Measurements from ENCODE around the gene TAS2R38.

Gene TAS2R38

GRCh38 chr7:141978351-141978750 is 4.8 kb upstream of the TAS2R38 start:
- DNase-seq (ENCODE audit: extremely low spot score, insufficient read length, low read depth): no peak
- no peak for FAIRE-seq

GRCh38 chr7:141976524-141977245 is 3.1 kb upstream of the TAS2R38 start:
- DNase-seq (ENCODE audit: extremely low spot score, insufficient read length, low read depth) (no peak), FAIRE-seq (no peak)

GRCh38 chr7:141975806-141976523 is 2.4 kb upstream of the TAS2R38 start:
- FAIRE-seq: peak; percentile 64
- DNase-seq (ENCODE audit: extremely low spot score, insufficient read length, low read depth): peak; percentile 28

DNA sequence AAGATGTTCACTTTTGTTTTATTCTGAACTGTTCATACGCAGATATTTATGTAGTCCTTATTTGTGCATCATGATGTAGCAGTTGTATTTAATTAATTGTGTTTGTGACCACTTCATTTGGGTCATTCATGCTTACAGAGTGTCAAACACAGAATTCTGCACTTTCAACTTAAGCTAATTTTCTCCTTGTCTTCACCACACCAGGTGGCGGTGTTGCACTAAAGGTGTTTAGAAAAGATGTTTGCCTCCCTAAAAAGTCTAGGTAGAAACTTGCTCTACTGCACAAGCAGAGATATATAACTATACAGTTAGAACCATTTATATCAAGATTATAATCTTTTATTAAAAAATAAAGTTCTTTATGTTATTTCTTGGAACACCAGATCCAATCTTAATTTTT is 1.3 kb upstream of the TAS2R38 start:
- FAIRE-seq (no peak), DNase-seq (ENCODE audit: extremely low spot score, insufficient read length, low read depth) (no peak)

GRCh38 chr7:141960687-141961422 is 12.7 kb downstream of the TAS2R38 start:
- DNase-seq (ENCODE audit: extremely low spot score, insufficient read length, low read depth): no peak
- peak; percentile 18 for FAIRE-seq

DNA sequence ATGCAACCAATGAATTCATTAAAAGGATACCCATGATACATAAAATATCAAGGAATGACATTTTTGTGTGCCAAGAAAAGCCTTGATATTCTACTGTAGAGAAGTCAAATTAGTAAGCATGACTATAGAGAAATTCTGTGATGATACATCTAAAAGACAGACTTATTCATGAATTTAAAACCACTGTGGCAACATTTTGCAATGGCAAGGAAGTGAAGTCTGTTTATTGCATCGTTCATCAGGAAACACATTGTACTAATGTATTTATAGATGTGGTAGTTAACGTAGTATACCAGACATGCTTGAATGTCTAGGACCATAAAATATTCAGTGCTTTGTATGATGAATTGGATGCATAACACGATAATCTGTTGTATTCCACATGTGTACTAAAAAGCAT is 17.5 kb downstream of the TAS2R38 start:
- FAIRE-seq (no peak), DNase-seq (ENCODE audit: extremely low spot score, insufficient read length, low read depth) (no peak)

GRCh38 chr7:141954334-141954733 is 19.2 kb downstream of the TAS2R38 start:
- DNase-seq (ENCODE audit: extremely low spot score, insufficient read length, low read depth) (no peak), FAIRE-seq (no peak)

DNA sequence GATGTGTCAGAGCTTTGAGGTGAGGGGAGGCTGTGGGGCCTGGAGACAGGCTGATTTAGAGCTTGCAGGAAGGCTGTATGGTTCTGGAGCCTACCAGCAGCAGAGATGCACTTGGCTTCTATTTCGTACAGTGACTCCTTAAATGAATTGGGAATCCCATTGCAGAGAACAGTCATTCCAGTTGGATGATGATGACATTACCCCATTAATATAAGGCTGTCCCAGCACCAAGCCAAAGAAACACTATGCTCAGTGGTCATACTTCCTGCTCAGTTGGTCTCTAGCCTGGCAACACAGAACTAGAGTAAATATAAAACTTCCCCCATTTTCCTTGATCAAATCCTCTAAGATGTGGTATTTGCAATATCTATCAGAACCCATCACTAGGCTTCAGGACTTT is 21.1 kb downstream of the TAS2R38 start:
- no peak for DNase-seq (ENCODE audit: extremely low spot score, insufficient read length, low read depth)

DNA sequence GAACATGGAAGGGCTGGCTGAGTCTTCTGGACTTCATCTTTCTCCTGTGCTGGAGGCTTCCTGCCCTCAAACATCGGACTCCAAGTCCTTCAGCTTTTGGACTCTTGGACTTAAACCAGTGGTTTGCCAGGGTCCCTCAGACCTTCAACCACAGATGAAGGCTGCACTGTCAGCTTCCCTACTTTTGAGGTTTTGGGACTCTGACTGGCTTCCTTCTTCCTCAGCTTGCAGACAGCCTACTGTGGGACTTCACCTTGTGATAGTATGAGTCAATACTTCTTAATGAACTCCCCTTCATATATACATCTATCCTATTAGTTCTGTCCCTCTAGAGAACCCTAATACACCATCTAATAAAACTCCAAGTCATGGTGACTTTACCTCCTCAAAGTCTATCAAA is 22.8 kb downstream of the TAS2R38 start:
- DNase-seq (ENCODE audit: extremely low spot score, insufficient read length, low read depth) (no peak), FAIRE-seq (no peak)

More for the DNA sequence above, 21.1 kb downstream of the TAS2R38 start:
- FAIRE-seq: no peak

DNA sequence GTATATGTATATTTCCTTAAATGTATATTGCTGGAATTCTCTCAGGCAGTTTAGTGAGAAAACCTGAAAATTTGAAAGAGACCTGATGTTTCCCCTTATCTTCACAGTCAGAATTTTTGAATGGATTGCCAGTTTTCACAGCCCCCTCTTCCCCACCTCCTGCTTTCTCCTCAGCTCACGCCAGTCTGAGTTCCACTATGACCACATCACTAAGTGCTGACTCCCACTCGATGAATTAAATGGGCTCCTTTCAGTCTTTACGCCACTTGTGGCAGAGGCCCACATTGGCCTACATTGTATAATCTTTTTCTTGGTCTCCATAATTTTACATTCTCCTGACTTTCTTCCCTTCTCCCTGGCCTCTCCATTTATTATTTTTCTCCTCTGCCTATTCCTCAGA is 23.7 kb downstream of the TAS2R38 start:
- DNase-seq (ENCODE audit: extremely low spot score, insufficient read length, low read depth) (no peak), FAIRE-seq (no peak)

DNA sequence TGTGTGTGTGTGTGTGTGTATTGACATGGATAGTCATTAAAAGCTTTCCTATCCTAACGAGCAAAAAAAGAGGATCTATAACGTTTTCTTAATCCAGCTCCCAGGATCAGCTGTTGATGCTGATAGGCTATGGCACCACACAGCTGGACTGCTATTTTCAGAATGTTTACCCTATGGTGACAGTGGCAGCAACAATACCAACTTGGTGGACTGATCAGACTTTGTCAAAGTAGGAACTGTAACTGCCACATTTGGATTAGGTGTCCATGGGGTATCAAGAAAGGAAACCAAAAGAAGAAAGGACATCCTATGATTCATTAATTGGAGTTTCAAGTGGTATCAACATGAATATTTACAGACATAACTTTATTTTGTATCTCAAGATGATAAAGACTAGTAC is 24.1 kb downstream of the TAS2R38 start:
- no peak for FAIRE-seq
- DNase-seq (ENCODE audit: extremely low spot score, insufficient read length, low read depth): no peak

- no peak for FAIRE-seq
- DNase-seq (ENCODE audit: extremely low spot score, insufficient read length, low read depth): no peak
Measured at GRCh38 chr7:141949021-141949420, 24.6 kb downstream of the TAS2R38 start.

DNA sequence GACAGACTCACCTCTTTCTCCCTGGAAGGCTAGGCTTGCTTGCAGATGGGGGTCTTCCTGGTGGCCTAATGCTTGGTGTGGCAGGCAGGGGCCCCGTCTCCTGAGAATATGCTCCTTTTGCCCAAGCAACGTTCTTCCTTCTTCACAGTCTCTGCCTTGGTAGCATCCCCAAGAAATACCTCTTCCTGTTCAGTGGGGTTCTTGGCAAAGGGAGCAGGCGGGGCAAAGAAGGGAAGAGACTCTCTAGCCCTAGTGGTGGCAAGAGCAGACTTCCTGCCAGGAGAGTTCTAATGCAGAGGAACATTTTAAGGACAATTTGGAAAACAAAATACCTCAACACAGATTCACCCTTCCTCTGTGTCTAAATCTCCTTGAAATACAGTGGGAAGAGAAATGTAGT is 26.8 kb downstream of the TAS2R38 start, which contains the start of gene CLEC5A:
Gene CLEC5A, minus strand, starts transcription at position 179 of the 400 bp plus-strand sequence. CDS start 682 bp downstream, outside the sequence.
- no peak for FAIRE-seq
- no peak for DNase-seq (ENCODE audit: extremely low spot score, insufficient read length, low read depth)

GRCh38 chr7:141945356-141945755 is 28.2 kb downstream of the TAS2R38 start:
- no peak for DNase-seq (ENCODE audit: extremely low spot score, insufficient read length, low read depth)
- no peak for FAIRE-seq

- DNase-seq (ENCODE audit: extremely low spot score, insufficient read length, low read depth) (no peak), FAIRE-seq (no peak)
Measured at GRCh38 chr7:141944811-141945210, 28.8 kb downstream of the TAS2R38 start.

- FAIRE-seq: no peak
- no peak for DNase-seq (ENCODE audit: extremely low spot score, insufficient read length, low read depth)
Measured at GRCh38 chr7:141943846-141944245, 29.7 kb downstream of the TAS2R38 start.

GRCh38 chr7:141941075-141941474 is 32.5 kb downstream of the TAS2R38 start:
- FAIRE-seq: no peak
- DNase-seq (ENCODE audit: extremely low spot score, insufficient read length, low read depth): no peak

GRCh38 chr7:141930211-141930610 is 43.4 kb downstream of the TAS2R38 start:
- no peak for DNase-seq (ENCODE audit: extremely low spot score, insufficient read length, low read depth)
- FAIRE-seq: no peak

GRCh38 chr7:141928845-141929195 is 44.8 kb downstream of the TAS2R38 start:
- no peak for FAIRE-seq
- DNase-seq (ENCODE audit: extremely low spot score, insufficient read length, low read depth): no peak

DNA sequence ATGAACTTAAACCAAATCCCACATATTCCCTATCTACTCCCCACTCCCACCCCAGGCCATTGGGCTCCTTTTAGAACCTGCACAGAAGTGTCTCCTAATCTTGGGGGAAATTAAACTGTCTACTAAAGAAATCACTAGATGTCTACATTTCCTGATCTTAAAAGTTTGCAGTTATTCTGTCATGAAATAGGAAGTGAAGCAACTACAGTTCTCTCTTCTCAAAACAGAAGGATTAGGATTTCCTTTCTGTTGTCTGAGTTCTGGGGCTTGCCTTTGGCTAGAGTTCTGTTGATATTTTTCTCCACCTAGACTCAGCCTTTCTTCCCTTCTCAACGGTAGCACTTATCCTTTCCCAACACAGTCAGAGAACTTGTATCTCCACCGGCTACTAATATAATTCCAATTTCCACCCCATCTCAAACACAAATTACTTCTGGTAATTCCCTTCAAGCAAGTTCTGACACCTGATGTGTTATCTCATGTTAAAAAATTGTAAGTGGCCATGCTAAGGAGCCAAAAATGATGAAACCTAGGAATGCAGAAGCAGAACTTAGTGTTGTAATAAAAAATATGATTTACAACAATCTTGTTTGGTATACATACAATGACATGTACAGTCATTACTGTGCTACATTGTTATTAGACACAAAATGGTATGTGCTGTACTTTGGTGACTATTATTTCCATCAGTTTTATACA is 45.3 kb downstream of the TAS2R38 start:
- DNase-seq (ENCODE audit: extremely low spot score, insufficient read length, low read depth): no peak
- no peak for FAIRE-seq

Measured in GM18507 (cell line).